Measurements from ENCODE around the gene HACL1.

The HACL1 gene

GRCh38 chr3:15522016-15522415 is 79.4 kb downstream of the HACL1 start:
- no peak for DNase-seq

GRCh38 chr3:15521573-15521965 is 79.8 kb downstream of the HACL1 start, which contains the start of gene COLQ:
Gene COLQ (minus strand): TSS chr3:15521706. CDS start chr3:15521625, 81 bp downstream.
- peak; percentile 15 for DNase-seq

GRCh38 chr3:15520804-15521572 is 80.4 kb downstream of the HACL1 start:
- peak; percentile 44 for DNase-seq

- DNase-seq: peak; percentile 63
Measured at GRCh38 chr3:15520185-15520584, 81.2 kb downstream of the HACL1 start.

GRCh38 chr3:15519096-15519495 is 82.3 kb downstream of the HACL1 start:
- DNase-seq: no peak

- no peak for DNase-seq
Measured at GRCh38 chr3:15514663-15515340, 86.6 kb downstream of the HACL1 start.

GRCh38 chr3:15513810-15514662 is 87.3 kb downstream of the HACL1 start:
- DNase-seq: no peak

- DNase-seq: no peak
Measured at GRCh38 chr3:15513116-15513515, 88.3 kb downstream of the HACL1 start.

- no peak for DNase-seq
Measured at GRCh38 chr3:15512166-15512565, 89.2 kb downstream of the HACL1 start.

- DNase-seq: no peak
Measured at GRCh38 chr3:15511156-15511555, 90.2 kb downstream of the HACL1 start.
